Measurements from ENCODE around the gene PDIA3.
"Not testable (repeated sequence)": the region's sequence is repeated elsewhere in the genome, so short reads cannot be mapped to it uniquely, and the experiment has no call there.

PDIA3 gene

GRCh38 chr15:43735416-43735815 is 10.8 kb upstream of the PDIA3 start:
- Histone ChIP-seq H3K27me3 (no peaks in the 10 kb centered on the region), H3K27ac (no peak overlapping the region), H3K9me3 (no peaks in the 10 kb centered on the region), H3K36me3 (no peaks in the 10 kb centered on the region), H3K4me1 (ENCODE audit: control insufficient read depth in 1 of 2, insufficient read depth in 1 of 2, low read depth in 1 of 2, low read length in 1 of 2) (no peaks in the 10 kb centered on the region), H3K4me3 (ENCODE audit: low read depth in 1 of 2, low read length in 1 of 2) (no peak overlapping the region)
- no peak for TF ChIP-seq CTCF (IDR thresholded peaks at IDR 0.05)

- H3K36me3 ChIP-seq, H3K27me3 ChIP-seq, H3K9me3 ChIP-seq: not testable (repeated sequence)
- peak overlapping the region; percentile 74 to 86 for H3K4me3 ChIP-seq (ENCODE audit: low read depth in 1 of 2, low read length in 1 of 2)
- peak overlapping the region; percentile 89 for H3K27ac ChIP-seq
- peaks cover 4 to 18% of the 10 kb centered on the region in 2 experiments for H3K4me1 ChIP-seq (ENCODE audit: control insufficient read depth in 1 of 2, insufficient read depth in 1 of 2, low read depth in 1 of 2, low read length in 1 of 2)
These were observed 668 bp downstream of the PDIA3 start for GRCh38 chr15:43746903-43747309.

- Histone ChIP-seq H3K27ac (no peak overlapping the region), H3K4me1 (ENCODE audit: control insufficient read depth in 1 of 2, insufficient read depth in 1 of 2, low read depth in 1 of 2, low read length in 1 of 2) (peaks cover 4 to 18% of the 10 kb centered on the region in 2 experiments), H3K9me3 (no peaks in the 10 kb centered on the region), H3K27me3 (no peaks in the 10 kb centered on the region), H3K4me3 (ENCODE audit: low read depth in 1 of 2, low read length in 1 of 2) (no peak overlapping the region), H3K36me3 (no peaks in the 10 kb centered on the region)
- TF ChIP-seq CTCF (IDR thresholded peaks at IDR 0.05) = no peak
These were observed 2.1 kb downstream of the PDIA3 start for GRCh38 chr15:43748376-43748775.

- no peak for TF ChIP-seq CTCF (IDR thresholded peaks at IDR 0.05)
- H3K27ac ChIP-seq = peak overlapping the region; percentile 27
- no peaks in the 10 kb centered on the region for H3K9me3 ChIP-seq
- no peak overlapping the region for H3K4me3 ChIP-seq (ENCODE audit: low read depth in 1 of 2, low read length in 1 of 2)
- no peaks in the 10 kb centered on the region for H3K27me3 ChIP-seq
- H3K4me1 ChIP-seq (ENCODE audit: control insufficient read depth in 1 of 2, insufficient read depth in 1 of 2, low read depth in 1 of 2, low read length in 1 of 2) = peaks cover 4 to 18% of the 10 kb centered on the region in 2 experiments
- H3K36me3 ChIP-seq = peaks cover 5% of the 10 kb centered on the region
These were observed 3.6 kb downstream of the PDIA3 start for GRCh38 chr15:43749690-43750345.

GRCh38 chr15:43751885-43752284 is 5.6 kb downstream of the PDIA3 start:
- no peak overlapping the region for H3K4me3 ChIP-seq (ENCODE audit: low read depth in 1 of 2, low read length in 1 of 2)
- peaks cover 20% of the 10 kb centered on the region for H3K36me3 ChIP-seq
- H3K4me1 ChIP-seq (ENCODE audit: control insufficient read depth in 1 of 2, insufficient read depth in 1 of 2, low read depth in 1 of 2, low read length in 1 of 2) = peaks cover 4 to 13% of the 10 kb centered on the region in 2 experiments
- H3K27me3 ChIP-seq = no peaks in the 10 kb centered on the region
- no peak overlapping the region for H3K27ac ChIP-seq
- no peaks in the 10 kb centered on the region for H3K9me3 ChIP-seq
- TF ChIP-seq CTCF (IDR thresholded peaks at IDR 0.05) = no peak

- H3K27me3 ChIP-seq = no peaks in the 10 kb centered on the region
- H3K36me3 ChIP-seq = peaks cover 68% of the 10 kb centered on the region
- no peaks in the 10 kb centered on the region for H3K9me3 ChIP-seq
- no peak overlapping the region for H3K27ac ChIP-seq
- H3K4me1 ChIP-seq (ENCODE audit: control insufficient read depth in 1 of 2, insufficient read depth in 1 of 2, low read depth in 1 of 2, low read length in 1 of 2) = no peaks in the 10 kb centered on the region
- TF ChIP-seq CTCF (IDR thresholded peaks at IDR 0.05) = no peak
- H3K4me3 ChIP-seq (ENCODE audit: low read depth in 1 of 2, low read length in 1 of 2) = no peak overlapping the region
These were observed 16.6 kb downstream of the PDIA3 start for GRCh38 chr15:43762824-43763223.
